ENCODE data around the gene KRT6A.
"Not testable (repeated sequence)": the region's sequence is repeated elsewhere in the genome, so short reads cannot be mapped to it uniquely, and the experiment has no call there.

The KRT6A gene

DNA sequence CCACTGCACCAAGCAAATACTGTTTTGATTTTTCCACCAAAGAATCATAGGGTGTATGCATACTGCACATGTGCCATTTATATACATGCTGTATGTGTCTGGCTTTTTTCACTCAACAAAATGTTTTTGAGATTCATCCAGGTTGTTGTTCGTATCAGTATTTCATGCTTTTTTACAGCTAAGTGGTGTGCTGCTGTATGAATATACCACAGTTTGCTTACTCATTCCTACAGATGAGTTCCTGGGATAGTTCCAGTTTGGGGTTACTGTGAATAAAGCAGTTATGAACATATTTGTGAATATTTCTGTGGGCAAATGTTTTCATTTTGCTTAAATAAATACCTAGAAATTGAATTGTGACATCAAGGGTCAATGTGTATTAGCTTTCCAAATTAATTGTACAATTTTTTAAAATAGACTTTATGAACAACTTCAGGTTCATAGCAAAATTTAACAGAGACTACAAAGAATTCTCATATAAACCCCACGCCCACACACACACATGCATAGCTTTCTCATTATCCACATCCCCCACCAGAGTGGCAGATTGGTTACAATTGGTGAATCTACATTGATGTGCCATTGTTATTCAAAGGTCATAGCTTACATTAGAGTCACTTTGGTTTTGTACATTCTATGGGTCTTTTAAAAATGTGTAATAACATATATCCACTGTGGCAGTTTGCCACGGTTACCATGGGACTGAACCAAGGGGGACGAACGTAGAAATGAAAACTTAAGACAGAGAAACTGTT lies 6.9 kb upstream of the KRT6A start:
- DNase-seq, result no peak

DNA sequence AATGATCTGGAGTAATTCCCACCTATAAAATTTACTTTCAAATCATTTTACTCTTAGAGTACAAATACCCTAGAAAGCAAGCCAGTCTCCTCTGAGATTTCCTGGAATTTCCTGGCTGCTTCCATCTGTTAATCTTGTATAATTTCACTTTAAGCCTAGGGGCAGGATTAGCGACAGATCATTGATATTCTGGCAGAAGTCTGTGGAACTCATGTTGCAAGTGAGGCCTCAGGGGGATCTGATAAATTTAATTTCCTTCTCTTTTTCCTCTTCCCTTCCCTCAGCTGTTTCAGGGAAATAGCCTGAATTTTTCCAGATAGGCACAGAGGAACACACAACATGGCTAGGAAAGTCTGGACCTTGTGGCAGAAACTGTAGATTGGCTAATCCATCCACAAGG lies 5.9 kb upstream of the KRT6A start:
- DNase-seq, result no peak

DNA sequence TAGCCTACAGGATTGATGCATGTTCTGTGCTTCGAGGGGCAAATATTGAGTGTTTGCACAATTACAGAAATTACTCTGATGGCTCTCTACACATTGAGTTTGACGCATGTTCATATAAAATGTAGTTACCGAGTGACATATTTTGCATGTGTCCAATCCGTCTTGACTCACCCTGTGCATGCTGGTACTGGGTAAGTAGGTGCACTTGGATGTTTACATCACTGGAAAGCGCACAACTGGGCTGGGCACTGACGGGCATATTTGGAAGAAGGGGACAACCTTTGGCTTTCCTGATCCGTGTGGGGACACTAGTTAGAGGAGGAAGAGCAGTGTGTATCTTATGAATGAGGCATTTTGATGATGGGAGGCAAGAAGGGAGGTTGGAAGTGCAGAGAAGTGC lies 4.9 kb upstream of the KRT6A start:
- DNase-seq, result no peak

DNA sequence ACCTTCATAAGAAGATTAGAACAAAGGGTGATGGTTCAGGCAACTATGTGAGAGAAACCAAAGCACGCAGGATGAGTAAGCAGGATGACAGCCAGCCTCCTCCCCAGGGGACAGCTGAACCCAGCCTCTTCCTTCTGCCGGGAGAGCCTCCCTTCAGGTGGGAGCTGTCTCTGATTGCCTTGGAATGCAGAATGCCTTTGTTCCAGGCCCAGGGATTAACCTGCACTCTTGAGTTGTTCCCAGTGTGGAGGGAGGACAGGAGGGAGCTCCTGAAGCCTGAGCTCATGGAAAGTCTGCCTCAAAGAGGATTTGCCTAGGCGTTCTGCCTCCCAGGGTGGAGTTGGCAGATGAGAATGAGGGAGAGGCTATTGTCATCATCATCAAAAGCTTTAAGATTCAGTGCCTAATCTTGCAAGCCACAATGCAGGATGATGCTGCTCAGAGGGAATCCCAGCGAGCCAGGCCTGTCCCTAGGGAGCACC lies 3.6 kb upstream of the KRT6A start:
- DNase-seq, result no peak

DNA sequence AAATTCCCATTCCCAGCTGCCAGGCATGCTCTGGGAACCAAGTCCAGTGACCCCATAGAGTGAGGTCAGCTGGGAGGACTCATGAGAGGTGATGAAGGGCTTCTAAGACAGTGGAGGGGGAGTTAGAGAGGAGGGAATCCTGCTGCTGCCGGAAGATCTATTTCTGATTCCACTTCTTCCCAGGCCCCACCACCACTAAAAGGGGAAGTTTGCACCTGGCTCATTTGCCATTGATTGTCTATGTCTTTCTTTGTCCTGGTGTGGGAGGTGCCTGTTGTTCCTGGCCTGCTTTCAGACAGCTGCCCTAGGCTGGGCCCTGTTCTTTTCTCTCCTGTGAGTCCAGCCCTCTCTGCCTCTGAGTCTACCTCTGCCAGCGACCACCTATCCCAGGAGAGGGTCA lies 3.0 kb upstream of the KRT6A start:
- no peak for DNase-seq

DNA sequence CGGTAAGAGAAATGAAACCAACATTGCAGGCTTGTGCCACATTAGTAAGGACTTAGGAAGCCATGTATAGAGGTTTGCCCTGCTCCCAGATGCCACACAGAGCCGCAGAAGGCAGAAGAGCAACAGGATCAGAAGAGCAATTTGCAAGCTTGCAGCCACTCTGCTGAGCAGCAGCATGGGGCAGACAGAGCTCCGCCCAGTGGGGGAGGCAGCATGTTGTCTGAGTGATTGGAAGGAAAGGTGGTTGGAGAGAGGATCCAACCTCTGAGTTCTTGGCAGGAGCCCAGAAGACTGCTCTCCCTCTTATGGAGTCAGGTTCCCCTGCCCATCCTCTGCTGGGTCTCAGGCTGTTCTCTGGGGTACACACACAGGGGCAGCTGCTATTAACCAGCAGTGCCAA lies 2.3 kb upstream of the KRT6A start:
- no peak for DNase-seq

DNA sequence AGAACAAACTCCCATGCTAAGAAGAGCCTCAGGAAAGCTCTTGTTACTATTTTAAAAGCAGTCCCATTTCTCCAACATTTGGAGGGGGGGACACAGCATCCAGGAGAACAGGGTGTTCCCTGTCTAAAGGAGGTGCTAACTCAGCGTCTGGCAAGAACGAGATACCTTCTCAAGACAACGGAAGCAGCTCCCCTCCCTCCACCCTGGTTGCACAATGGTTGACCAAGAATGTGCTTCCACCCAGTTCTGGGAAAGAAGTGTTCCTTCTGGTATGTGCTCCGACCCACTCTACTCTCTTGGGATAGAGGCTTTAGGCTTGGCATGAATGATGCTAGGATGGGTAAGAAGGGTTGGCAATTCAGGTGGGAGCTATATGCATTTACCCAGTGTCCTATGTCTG lies 1.5 kb upstream of the KRT6A start:
- DNase-seq, result no peak

DNA sequence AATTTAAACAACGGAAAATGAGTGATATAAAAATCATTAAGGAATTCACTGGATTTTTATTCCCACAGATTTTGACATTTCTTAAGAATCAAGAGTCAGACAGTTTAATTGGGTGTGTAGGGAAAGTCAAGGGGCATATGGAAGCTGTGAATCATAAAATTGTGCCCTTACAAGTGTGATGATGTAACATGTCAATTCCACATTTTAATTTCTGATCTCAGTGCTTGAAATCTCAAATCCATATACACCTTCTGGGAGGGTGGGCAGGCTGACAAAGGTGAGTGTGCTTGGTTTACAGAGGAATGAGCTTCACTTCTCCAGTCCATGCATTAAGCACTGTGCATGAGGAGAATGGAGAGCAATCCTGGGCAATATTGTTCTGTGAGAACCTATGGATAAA lies 1.0 kb upstream of the KRT6A start:
- no peak for DNase-seq

DNA sequence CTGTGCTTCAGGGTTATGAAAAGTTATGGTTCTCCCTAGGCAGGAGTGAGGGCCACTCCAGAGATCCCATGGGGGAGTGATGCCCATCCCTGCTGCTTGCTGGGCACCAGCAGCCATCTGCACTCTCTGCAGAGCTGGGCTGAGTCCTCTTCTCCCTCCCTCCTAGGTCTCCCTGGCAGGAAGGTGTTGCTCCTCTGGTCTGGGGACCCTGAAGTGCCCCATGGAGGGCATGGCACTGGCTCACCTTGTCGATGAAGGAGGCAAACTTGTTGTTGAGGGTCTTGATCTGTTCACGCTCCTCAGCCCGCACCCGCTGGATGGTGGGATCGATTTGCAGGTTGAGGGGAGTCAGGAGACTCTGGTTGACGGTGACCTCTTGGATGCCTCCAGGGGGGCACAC lies 652 bp downstream of the KRT6A start:
- DNase-seq, result not testable (repeated sequence)

DNA sequence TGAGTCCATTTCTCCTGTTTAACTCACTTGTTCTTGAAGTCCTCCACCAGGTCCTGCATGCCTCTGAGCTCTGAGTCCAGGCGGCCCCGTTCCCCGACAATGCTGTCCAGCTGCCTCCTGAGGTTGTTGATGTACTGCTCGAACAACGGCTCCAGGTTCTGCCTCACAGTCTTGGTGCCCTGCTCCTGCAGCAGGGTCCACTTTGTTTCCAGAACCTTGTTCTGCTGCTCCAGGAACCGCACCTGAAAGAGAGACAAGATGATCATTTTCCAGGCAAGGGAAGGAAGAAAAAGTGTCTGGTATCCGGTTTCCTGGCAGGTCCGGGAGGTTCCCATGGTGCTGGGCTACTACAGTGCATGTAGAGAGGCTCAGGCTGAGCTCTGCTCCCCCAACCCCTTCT lies 1.6 kb downstream of the KRT6A start:
- not testable (repeated sequence) for DNase-seq

DNA sequence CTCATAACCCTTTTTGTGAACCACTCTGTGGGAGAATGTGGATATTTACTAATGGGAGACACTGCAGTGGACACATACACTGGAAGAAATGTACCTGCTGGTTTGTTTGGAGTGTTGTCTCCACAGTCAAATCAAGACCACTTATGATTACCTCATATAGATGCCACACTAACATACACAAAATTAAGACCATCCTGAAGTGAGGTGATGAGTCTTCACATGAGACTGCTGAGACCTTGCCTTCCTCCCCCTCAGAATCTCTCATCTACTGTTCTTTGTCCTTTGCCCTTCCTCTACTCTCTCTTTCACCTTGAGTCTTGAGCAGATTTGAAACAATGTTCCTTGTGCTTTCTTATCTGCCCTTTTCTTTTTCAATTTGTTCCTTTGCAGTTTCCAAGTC lies 4.3 kb downstream of the KRT6A start:
- DNase-seq, result no peak

DNA sequence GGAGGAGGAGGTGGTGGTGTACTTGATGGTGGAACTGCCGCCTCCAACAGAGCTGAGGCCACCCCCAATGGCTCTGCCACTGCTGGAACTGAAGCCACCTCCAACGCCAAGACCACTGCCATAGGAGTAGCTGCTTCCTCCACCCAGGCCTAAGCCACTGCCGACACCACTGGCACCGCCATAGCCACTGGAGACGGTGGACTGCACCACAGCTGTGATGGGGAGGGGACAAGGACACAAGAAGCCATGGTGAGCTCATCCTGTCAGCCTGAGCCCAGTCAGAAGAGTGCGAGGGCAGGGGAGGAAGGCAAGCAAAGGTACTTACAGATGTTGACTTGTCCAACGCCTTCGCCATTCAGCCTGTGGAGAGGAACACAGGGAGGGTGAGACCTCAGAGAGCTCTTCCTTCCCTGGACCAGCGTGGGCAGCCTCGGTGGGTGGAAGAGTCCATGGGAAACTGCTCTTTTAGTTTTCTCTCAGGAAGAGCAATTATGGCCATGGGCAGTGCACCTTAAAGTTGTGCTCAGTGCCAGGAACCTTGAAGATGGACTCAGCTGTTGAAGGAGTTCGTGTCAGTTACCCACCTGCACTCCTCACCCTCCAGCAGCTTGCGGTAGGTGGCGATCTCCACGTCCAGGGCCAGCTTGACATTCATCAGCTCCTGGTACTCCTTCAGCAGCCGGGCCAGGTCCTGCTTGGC lies 5.2 kb downstream of the KRT6A start:
- DNase-seq, result not testable (repeated sequence)

DNA sequence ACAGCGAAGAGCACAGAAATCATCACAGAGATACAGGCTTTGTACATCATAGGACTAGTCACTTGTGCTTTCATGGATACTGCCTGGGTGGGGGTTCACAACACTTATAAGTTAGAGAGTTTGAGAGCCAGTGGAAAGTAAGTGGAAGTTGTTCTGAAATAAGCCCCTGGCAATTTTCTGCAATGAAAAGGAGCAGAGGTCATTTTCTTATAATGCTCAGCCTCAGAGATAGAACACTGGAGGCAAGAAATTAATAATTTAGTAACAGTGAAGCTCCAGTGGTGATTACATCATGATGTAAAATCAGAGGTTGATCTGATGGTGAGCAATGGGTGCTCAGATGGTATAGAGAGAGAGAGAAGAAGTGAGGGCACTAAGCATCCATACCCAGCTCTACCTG lies 5.8 kb downstream of the KRT6A start:
- no peak for DNase-seq

DNA sequence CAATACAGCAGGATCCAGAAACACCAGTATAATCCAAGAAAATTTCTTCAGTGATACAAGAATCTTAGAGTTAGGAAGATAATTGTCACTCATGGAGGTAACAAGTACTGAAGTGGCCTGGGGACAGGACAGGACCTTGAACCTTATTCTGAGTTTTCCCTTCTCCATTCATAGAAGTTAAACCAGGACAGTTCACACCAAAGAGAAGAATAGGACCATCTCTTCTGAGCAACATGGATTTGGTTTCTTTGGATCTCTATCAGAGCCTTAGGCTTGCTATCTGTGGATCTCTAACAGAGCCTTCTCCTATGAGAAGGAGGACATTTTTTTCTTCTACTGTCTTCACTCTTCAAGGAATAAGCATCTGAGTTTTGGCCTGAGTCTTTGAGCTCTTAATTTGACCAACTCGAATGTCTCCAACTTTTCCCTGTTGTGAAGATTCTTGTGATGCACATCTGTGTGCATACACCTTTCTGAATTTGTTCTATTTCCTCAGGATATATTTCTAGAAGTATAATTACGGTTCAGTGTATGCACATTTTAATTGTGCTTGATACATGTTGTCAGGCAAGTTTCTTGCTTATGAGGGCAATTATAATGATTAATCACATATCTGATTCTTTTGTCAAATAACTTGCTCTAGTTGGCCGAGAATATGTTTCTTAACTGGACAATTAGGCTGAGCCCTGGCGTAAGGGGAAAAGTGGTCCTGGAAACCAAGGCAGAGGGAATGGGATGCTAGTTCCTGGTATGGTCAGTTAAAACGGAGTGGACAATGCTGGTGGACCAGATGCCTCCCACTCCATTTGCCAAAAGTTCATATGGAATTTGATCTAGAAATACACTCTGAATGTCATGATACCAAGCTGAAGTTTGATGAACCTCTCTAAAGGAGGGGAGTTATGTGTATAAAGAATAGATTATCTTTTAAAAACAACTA lies 6.6 kb downstream of the KRT6A start:
- DNase-seq, result no peak

DNA sequence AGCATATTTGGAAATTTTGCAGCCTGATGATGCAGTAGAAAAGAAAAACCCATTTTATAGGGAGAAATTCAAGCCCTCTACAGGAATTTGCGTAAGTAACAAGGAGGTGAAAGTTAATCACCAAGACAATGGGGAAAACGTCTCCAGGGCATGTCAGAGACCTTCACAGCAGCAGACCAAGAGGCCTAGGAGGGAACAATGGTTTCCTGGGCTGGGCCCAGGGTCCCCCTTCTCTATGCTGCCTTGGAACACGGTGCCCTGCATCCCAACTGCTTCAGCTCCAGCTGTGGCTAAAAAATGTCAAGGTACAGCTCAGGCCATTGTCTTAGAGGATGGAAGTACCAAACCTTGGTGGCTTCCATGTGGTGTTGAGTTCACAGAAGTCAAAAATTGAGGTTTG lies 13.0 kb downstream of the KRT6A start:
- DNase-seq, result no peak

DNA sequence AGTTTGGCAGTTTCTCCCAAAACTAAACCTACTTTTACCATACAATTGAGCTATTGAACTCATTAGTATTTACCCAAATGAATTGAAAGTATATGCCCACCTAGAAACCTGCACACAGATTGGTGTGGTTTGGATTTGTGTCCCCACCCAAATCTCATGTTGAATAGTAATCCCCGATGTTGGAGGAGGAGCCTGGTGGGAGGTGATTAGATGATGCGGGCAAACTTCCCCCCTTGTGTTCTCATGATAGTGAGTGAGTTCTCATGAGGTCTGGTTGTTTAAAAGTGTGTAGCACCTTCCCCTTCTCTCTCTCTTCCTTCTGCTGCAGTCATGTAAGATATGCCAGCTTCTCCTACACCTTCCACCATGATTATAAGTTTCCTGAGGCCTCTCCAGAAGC lies 15.4 kb downstream of the KRT6A start:
- DNase-seq, result no peak

DNA sequence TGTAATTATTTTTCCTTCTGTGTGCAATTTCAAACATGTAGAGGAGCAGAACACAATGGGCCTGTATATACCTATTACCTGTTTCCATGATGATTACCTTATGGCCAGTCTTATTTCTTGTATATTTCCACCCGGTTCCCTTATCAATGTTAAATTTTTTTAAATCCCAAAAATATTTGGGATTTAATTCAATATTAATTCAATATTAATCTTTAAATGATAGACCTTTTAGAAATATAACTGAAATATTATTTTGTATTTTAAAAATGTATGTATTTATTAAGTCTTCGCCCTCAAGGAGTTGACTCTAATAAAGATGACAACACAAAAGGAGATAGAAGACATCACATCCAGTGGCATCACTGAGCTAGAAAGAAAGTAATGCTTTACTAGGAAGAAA lies 18.8 kb downstream of the KRT6A start:
- DNase-seq, result no peak

DNA sequence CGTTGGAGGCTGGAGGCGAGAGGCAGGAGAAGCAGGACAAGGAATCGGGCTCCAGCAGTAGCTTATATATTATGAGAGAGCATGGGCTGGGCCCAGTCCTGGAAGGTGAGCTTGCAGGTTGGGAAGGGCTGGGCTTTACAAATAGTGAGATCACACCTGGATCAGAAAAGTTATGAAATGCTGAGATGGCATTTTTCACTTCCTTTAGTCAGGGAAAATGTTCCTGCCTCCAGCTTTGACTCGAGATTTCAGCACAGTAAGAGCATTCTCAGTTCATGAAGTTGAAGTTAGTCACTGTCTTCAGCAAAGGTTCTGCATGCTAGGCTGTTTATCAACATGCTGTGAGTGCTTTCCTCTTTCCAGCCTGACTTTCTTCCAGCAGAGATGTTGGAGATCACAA lies 19.3 kb downstream of the KRT6A start, which contains the start of gene KRT6C:
Gene KRT6C (minus strand): TSS at position 38 of the 400 bp plus-strand sequence. CDS start 68 bp downstream, outside the sequence.
- DNase-seq, result no peak

DNA sequence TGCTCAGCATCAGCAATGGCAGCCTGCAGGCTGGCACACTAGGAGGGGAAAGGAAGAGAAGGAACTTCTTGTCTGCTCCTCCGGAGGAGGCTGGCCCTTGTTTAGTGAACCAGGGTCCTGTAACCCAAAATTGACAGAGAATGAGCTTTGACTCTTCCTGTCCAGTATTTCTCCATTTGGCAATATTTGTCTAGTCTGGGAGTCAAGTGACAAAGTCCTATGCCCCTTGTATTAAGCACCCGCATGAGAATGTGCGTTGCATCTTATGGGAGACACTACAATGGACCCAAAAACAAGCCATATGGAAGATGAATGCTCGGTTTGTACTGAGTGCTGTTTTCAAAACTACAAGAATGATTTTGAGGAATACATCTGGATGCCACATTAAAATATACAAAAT lies 23.2 kb downstream of the KRT6A start:
- DNase-seq, result no peak

DNA sequence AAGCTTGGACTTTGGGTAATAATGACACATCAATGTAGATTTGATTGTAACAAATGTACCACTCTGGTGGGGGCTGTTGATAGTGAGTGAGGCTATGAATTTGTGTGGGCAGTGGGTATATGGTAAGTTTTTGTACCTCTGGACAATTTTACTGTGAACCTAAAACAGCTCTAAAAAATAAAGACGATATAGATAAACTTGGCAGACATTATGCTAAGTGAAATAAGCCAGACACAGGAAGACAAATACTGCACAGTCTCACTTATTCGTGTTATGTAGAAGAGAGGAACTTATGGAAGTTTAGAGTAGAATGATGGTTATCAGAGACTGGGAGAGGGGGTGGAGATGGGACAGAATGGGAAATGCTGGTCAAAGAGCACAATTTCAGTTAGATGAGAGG lies 28.2 kb downstream of the KRT6A start:
- DNase-seq, result no peak

DNA sequence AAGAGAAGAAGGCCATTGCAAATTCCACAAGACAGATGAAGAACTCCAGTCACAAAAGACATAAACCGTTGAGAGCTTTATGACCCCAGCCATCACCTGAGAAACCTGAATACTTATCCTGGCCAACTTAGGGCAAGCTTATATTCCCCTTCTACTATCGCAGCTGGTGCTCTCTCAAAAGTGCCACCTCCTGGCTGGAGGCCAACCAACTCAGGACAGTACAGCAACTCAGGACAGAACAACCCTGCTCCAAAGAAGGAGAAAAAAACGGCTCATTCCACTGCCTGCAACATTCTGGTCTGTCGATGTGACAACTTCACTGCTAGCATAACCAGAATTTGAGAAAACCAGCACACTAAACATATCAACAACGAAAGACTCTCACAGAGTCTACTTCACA lies 31.4 kb downstream of the KRT6A start:
- no peak for DNase-seq

DNA sequence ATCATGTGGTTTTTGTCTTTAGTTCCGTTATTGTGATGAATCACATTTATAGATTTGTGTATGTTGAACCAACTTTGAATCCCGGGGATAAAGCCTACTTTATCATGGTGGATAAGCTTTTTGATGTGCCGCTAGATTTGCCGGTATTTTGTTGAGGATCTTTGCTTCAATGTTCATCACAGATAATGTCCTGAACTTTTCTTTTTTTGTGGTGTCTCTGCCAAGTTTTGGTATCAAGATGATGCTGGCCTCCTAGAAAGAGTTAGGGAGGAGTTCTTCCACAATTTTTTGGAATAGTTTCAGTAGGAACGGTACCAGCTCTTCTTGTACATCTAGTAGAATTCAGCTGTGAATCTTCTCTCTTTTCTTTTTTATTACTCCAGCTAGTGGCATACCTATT lies 34.2 kb downstream of the KRT6A start:
- no peak for DNase-seq

DNA sequence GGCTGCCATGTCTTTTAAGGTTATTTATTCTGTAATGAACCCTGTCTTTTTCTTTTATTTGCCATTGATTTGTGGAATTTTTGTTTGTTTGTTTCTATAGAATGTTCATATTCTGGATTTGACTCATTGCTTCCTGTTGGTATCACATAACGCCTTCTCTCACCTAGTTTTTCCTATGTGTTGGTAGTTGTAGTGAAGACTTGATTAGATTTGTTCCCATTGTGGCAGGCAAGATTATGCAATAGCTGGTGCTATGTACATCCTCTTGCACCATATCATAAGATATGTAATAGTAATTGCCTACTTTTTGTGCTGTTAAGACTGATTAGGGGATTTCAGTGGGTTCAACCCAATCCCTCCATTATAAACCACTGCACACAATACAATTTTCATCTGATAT lies 37.2 kb downstream of the KRT6A start:
- no peak for DNase-seq
